ENCODE results near the gene KCNJ12.
"Not testable (repeated sequence)": the region's sequence is repeated elsewhere in the genome, so short reads cannot be mapped to it uniquely, and the experiment has no call there.

KCNJ12 gene

DNA sequence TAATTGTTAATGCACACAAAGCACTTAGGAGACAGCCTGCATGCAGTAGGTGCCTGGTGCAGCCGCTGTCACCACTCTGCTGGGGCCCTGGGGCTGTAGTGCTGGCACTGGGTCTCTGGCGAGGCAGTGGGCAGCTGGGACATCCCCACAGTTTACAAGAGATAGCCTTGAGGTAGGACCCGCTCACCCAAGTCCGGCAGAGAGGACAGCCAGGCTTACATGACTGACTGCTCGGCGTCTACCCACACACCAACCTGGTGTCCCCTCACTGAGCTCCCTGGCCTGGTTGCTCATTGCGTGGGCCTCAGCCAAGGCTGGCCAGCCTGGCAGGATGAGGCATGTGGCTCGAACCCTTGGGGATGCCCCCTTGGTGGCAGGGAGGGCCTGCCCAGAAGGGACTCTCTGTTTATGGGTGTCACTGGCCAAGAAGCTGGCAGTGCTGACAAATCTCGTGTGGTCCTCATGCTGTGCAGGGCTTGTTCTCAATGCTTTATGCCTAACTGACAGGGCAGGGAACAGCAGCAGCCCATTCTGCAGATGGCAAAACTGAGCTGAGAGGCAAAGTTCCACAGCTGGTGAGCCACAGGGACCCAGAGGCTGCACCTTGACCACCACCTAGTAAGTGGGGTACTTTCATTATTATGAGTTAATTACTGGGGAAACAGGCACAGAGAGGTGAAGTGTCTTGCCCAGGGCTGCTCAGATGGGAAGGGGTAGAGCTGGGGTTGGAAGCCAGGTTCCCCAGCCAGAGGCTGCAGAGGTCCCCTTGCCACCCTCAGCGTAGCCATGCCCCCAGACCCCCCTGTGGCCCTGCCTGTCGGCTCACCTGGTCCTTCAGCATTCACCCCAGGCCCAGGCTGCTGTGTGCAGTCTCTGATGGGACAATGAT, 32.9 kb upstream of the KCNJ12 start:
- not testable (repeated sequence) for H3K36me3 Mint-ChIP-seq (ENCODE audit: low read depth); H3K4me3 Mint-ChIP-seq; H3K4me1 Mint-ChIP-seq; H3K27me3 Mint-ChIP-seq (ENCODE audit: low read depth); H3K27ac Mint-ChIP-seq; H3K9me3 Mint-ChIP-seq

DNA sequence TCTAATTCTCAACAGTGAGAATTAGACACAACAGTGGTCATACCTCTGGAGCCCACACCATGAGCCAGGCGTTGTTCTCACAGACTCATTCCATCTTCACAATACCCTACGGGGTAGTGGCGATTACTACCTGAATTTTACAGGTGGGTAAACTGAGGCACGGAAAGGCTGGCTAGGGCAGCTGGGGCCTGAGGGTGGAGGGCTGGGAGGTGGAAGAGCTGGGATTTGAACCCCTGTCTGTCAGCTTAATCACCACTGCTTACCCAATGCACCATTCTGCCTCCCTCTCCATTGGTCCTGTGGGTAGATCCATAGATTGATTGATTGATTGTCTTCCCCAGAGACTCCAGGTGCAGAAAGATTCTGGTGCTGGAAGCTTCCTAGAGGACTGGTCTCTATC, 31.4 kb upstream of the KCNJ12 start:
- H3K4me1 Mint-ChIP-seq; H3K36me3 Mint-ChIP-seq (ENCODE audit: low read depth); H3K4me3 Mint-ChIP-seq; H3K27ac Mint-ChIP-seq; H3K9me3 Mint-ChIP-seq; H3K27me3 Mint-ChIP-seq (ENCODE audit: low read depth): not testable (repeated sequence)

GRCh38 chr17:21345236-21345635, 30.9 kb upstream of the KCNJ12 start:
- Mint-ChIP-seq H3K27ac (no peak overlapping the region), H3K9me3 (no peaks in the 10 kb centered on the region), H3K4me3 (no peak overlapping the region), H3K36me3 (ENCODE audit: low read depth) (no peaks in the 10 kb centered on the region), H3K4me1 (no peaks in the 10 kb centered on the region), H3K27me3 (ENCODE audit: low read depth) (no peaks in the 10 kb centered on the region)
- no peak for TF ChIP-seq CTCF (IDR thresholded peaks at IDR 0.05; ENCODE audit: unreplicated experiment in 3 of 3)

DNA sequence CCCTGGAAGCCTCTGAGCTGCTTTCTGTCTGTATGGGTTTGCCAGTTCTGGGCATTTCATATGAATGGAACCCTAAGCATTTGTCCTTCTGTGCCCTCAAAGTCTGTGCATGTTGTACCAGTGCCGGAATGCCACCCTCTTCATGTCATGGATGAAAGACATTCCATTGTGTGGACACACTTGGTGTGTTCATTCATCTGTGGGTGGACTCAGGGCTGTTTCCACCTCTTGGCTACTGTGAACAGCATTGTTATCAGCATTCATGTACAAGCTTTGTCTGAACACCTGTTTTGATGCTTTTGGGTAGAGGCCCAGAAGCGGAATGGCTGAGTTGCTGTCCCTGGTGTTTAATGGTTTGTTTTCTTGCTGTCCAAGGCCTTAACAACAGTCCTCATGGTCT, 30.1 kb upstream of the KCNJ12 start:
- H3K4me1 Mint-ChIP-seq; H3K36me3 Mint-ChIP-seq (ENCODE audit: low read depth); H3K9me3 Mint-ChIP-seq; H3K27ac Mint-ChIP-seq; H3K4me3 Mint-ChIP-seq; H3K27me3 Mint-ChIP-seq (ENCODE audit: low read depth): not testable (repeated sequence)

DNA sequence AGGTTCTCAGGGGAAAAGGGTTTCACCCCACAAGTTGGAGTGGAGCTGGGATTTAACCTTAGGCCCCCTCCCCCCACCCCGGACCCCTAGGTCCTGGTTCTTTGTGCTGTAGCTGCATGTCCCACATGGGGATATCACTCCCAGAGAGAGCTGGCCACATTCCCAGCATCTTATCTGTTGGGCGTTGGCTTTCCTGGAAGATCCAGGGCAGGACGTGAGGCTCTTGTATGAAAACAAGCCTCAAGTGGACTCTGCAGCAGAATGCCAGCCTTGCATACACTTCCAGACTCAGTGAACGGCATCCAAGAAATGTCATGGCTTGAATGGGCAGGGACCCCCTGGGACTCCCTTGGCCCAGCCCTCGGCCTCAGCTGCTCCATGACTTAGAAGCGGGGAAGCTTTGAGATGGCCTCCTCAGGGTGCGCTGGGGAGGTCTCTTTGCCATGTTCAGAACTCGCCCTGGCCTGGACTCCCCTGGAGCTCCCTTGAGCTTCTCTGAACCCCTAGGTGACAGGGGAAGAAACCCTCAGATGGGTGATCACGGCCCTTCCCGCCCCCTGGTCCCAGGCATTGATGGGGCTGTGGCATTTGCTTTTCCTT, 29.4 kb upstream of the KCNJ12 start:
- H3K36me3 Mint-ChIP-seq (ENCODE audit: low read depth); H3K27ac Mint-ChIP-seq; H3K4me3 Mint-ChIP-seq; H3K27me3 Mint-ChIP-seq (ENCODE audit: low read depth); H3K4me1 Mint-ChIP-seq; H3K9me3 Mint-ChIP-seq: not testable (repeated sequence)

DNA sequence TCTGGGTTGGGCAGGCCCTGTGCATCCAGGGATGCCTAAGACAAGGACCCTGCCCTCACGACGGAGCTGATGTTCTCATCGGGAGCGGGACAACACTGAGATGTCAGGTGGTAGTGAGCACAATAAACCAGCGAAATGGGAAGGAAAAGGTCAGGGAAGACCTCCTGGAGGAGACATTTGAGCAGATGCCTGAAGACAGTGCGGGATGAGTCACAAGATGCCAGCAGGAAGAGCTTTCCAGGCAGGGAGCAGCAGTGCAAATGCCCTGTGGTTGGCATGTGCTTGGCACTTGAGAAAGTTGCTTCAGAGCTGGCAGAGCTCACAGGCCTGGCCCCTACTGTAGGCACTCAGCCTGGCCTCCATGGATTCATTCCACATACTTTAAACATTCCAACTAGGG, 28.5 kb upstream of the KCNJ12 start:
- H3K27me3 Mint-ChIP-seq (ENCODE audit: low read depth); H3K36me3 Mint-ChIP-seq (ENCODE audit: low read depth); H3K9me3 Mint-ChIP-seq; H3K4me1 Mint-ChIP-seq; H3K4me3 Mint-ChIP-seq; H3K27ac Mint-ChIP-seq: not testable (repeated sequence)

DNA sequence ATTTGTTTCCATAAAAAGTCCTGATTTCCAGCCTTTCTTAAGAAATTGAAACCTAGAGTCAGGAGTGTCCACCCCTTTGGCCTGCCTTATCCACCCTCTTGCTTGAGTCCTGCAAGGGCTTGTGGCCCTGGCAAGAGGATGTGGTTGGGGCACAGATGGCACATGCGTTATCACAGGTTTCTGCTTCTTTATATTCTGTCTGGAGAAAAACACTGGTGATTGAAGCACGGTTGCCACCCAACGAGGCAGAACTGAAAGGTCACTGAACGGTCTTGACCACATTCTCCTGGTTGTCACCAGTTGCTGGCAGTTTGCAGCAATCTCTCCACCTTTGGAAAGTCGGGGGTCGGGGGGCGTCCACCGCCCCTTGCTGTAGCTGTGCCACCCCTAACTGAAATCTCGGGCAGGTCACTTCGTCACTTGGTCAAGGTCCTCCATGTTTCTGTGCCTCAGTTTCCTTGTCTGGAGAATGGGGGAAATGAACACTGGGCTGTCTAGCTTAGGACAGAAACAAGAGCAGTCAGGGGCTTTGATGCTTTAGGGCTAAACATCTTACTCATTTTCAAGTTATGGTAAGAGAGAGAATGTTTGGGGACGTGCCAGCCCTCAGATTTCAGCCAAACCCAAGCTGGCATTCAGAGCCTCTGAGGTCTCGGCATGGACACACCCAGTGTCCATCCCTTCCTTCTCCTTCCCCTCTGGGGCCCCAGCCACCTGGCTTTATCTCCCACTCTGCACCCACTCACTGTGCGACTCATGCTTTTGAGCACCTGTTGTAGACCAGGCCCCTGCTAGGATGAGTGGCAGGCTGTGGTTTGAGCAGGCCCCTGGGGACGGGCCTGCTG, 27.9 kb upstream of the KCNJ12 start:
- H3K9me3 Mint-ChIP-seq; H3K4me1 Mint-ChIP-seq; H3K27me3 Mint-ChIP-seq (ENCODE audit: low read depth); H3K4me3 Mint-ChIP-seq; H3K27ac Mint-ChIP-seq; H3K36me3 Mint-ChIP-seq (ENCODE audit: low read depth): not testable (repeated sequence)

GRCh38 chr17:21348926-21349261, 27.3 kb upstream of the KCNJ12 start:
- not testable (repeated sequence) for H3K27me3 Mint-ChIP-seq (ENCODE audit: low read depth); H3K4me3 Mint-ChIP-seq; H3K27ac Mint-ChIP-seq; H3K9me3 Mint-ChIP-seq; H3K36me3 Mint-ChIP-seq (ENCODE audit: low read depth); H3K4me1 Mint-ChIP-seq

- H3K9me3 Mint-ChIP-seq; H3K4me3 Mint-ChIP-seq; H3K36me3 Mint-ChIP-seq (ENCODE audit: low read depth); H3K27ac Mint-ChIP-seq; H3K27me3 Mint-ChIP-seq (ENCODE audit: low read depth); H3K4me1 Mint-ChIP-seq: not testable (repeated sequence)
Observed at GRCh38 chr17:21349358-21350050, 26.7 kb upstream of the KCNJ12 start.

DNA sequence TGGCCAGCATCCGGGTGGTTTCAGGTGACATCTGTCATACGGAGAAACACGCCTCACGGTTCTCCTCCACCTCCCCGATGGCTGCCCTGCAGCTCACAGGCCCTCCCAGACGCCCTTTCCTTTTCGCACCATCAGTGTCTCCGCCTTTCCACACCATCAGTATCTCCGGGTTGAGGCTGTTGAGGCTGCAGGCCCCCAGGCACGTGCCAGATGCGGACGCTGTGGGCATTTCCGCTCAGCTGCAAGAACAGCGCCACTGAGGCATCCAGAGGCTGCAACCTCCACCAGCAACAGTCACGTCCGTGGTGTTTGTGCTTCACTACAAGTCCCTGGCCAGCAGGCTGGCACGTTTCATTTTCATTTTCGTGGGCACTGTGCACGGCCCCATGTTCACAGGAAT, 25.7 kb upstream of the KCNJ12 start:
- H3K36me3 Mint-ChIP-seq (ENCODE audit: low read depth); H3K27me3 Mint-ChIP-seq (ENCODE audit: low read depth); H3K9me3 Mint-ChIP-seq; H3K4me3 Mint-ChIP-seq; H3K4me1 Mint-ChIP-seq; H3K27ac Mint-ChIP-seq: not testable (repeated sequence)
